SHP77 (cell line): ENCODE measurements around the gene MED23.
"Not testable (repeated sequence)": the region's sequence is repeated elsewhere in the genome, so short reads cannot be mapped to it uniquely, and the experiment has no call there.

Experiments used
- DNase-seq, 2 experiments: peaks; one replicate each; lab custom pipeline; 2025; lab: John Stamatoyannopoulos, UW

Gene MED23

DNA sequence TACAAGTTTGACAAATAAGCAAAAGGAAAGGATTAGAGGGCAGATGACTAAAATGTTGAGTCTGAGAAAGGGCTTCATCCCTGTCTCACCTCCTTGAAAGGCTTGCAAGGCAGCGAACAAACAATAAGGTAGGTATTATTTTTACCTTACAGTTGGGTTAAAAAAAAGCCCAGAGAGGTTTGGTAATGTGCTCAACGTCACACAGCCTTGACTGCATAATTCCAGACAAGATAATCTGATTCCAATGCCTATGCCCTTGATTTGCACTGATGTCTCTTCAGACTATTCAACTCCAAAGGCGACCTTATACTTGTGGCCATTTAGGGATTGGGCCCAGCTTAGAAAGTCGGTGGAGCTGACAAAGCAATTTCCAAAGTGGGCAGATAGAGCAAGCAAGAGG, 53.4 kb downstream of the MED23 start:
- no peak for DNase-seq

- no peak for DNase-seq
These were observed 53.9 kb downstream of the MED23 start for GRCh38 chr6:131574133-131574532.

DNA sequence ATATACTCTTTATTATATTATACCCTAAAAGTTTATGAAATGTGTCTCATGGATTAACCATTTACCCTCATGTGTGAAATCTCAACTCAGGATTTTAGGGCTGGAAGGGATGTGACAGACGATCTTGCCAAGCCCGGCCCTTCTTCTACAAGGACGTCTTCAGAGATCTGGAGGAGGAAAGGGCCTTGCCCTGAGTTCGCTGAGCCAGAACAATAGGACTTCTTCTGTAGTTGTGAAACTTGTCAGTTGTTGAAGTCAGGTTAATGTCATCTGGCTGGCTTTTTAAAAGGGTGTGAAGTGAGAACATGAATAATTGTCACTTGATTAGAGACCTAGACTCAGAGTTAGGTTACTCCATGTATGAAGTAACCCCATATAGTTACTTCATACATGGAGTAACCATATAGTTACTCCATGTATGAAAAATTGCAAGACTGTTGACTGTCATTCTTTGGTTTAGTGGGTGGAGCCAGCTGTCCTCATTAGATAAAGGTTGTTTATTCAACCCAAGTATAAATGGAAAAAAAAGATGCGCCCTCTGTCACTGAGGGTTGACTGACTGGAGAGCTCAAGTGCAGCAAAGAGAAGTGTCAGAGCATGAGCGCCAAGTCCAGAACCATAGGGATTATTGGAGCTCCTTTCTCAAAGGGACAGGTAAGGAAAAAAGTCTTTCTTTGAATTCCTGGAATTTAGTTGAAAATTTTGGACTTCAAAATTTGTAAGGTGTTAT, 55.2 kb downstream of the MED23 start, which contains the start of gene ARG1:
TSS of gene ARG1 (plus strand) at position 541 of the 730 bp plus-strand sequence. CDS start at position 598, 57 bp downstream.
- no peak for DNase-seq

- DNase-seq = no peak
These were observed 59.3 kb downstream of the MED23 start for GRCh38 chr6:131568726-131569125.

- DNase-seq = no peak
These were observed 63.0 kb downstream of the MED23 start for GRCh38 chr6:131565056-131565455.

DNA sequence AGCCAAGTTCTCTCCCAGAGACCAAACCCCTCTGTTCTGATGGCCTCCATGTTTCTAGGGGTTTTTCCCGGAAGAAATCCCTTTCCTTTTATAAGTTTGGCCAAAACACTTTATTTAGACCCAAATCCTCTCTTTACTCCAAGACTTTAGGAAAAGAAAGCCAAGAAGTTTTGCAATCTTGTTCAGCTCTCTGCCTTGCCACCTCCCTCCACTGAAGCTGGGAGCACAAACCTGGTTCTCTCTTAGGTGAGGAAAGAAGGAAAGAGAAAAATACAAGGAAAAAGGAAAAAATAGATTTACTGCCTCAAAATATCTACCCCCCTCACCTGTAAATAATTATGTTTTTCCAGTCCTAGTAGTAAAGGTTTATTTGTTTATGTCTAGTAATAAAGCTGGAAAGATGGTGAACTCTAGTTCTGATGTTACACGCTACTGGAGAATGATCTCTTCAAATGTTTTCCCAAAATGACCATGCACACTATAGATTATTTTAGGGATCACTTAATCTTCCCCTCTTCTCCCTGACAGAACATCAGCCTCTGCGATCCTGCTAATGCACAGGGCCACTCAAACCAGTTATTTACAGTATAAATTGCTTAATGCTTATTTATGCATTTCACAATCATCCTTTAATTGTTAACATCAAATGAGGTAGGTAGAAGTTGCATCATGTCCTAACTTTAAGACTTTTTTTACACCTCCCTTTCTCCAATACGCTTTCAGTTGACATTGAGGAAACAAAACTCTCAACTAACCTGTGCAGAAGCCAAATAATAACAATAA, 65.9 kb downstream of the MED23 start:
- DNase-seq = no peak

DNA sequence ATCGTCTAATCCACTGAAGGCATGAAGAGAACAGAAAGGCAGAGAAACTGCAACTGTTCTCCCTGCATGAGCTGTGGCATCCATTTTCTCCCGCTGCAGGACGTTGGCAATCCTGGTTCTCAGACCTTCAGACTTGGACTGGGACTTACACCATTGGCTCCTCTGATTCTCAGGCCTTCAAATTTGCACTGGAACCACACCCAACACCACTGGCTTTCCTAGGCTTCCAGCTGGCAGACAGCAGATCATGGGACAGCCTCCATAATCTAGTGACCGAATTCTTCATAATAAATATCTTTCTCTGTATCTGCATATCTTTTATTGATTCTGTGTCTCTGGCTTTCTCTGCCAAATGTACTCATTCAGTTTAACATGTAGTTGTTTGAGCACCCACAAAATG, 69.1 kb downstream of the MED23 start:
- DNase-seq = no peak

GRCh38 chr6:131555992-131556391, 72.0 kb downstream of the MED23 start:
- DNase-seq = no peak

GRCh38 chr6:131552572-131552971, 75.5 kb downstream of the MED23 start:
- no peak for DNase-seq

DNA sequence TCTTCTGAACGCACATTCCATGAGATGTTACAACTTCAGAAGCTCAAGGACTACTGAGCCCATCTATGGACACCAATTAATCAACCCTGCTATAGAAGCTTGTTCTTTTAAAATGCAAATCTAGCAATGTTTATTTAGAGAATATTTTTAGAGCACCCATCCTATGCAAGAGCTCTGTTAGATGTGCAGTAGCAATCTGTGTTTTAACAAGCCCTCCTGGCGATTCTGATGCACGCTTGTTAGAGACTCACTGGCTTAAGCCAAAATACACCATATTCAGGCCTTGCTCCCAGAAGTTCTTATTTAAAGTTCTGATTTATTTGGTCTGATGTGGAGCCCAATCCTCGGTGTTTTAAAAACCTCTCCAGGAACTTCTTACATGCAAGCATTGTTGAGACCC, 76.1 kb downstream of the MED23 start:
- DNase-seq = no peak

DNA sequence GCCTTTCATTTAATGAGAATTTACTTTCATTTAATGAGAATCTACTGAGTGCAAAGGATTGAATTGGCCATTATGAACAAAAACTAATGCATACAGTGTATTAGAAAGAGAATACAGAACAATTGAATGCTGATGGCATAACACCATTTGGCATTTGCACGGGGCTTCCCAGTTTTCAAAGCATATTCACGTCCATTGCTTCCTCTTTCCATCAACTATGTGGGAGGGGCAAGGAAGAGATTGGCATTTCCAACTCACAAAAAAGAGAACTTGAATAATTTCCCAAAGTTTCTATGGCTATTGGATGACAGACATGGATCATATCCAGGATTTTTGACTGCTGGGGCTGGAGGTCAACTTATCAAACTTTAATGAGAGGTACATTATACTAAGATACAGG, 78.2 kb downstream of the MED23 start:
- DNase-seq = no peak

- DNase-seq = no peak
These were observed 79.6 kb downstream of the MED23 start for GRCh38 chr6:131548441-131548840.

DNA sequence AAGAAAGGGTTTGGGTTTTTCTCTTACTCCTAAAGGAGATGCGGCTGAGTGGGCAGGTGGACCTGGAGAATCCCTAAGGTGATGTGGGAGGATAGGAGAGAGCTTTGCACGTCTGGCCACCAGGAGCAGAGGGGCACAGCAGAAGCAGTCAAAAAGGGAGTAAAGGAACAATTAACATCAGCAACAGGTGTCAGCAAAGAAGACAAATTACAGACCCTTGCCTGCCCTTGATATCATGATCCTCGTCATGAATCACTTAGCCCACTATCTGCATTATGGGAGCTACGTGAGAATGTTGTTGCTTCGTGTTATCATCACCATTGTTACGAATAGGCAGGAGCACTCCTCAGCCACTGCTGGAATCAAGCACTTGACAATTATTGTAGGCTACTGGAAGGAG, 80.6 kb downstream of the MED23 start:
- no peak for DNase-seq

DNA sequence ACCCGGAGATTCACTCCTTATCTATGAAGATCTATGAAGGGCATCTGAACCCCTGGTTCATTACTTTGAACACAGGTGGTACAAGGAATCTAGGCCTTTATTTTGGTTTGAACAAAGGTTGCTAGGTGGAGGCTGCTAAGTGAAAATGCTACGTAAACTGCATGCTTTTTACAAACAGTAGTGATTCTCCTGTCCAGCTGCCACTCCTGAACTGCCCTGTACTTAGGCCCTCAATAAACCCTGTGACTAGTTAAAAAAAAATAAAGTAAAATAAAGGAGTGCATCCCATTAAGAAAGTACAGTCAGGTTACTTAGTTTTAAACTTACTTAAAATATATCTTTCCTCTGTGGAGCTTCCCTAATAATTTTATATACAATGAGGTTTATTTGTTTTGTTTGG, 82.7 kb downstream of the MED23 start:
- DNase-seq = no peak

DNA sequence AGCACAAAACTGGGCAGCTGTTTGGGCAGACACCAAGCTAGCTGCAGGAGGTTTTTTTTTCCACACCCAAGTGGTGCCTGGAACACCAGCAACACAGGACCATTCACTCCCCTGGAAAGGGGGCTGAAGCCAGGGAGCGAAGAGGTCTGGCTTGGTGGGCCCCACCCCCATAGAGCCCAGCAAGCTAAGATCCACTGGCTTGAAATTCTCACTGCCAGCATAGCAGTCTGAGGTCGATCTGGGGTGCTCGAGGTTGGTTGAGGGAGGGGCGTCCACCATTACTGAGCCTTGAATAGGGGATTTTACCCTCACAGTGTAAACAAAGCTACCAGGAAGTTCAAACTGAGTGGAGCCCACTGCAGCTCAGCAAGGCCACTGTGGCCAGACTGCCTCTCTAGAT, 89.4 kb downstream of the MED23 start:
- not testable (repeated sequence) for DNase-seq

DNA sequence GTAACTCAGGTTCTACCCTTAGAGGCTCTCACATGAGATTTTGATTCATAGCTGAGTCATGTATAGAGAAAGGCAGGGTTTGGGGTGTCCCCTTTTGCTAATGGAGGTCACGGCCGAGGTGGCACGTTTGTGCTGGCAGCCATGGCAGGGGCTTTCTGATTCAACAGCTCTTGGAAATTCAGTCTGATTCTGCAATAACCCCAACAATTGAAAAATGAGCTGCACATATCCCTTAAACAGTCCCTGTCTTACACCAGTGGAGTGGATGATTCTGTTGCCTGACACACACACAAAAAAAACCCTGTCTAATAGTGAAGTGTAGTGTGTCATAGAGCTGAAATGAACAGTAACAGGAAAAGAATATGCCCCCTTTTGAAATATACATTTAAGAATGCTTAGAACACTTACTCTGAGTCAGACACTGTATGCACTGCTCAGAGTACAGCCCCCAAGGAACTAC, 95.4 kb downstream of the MED23 start:
- DNase-seq = no peak

- not testable (repeated sequence) for DNase-seq
These were observed 96.4 kb downstream of the MED23 start for GRCh38 chr6:131531681-131532080.

GRCh38 chr6:131530936-131531335, 97.1 kb downstream of the MED23 start:
- DNase-seq = not testable (repeated sequence)

DNA sequence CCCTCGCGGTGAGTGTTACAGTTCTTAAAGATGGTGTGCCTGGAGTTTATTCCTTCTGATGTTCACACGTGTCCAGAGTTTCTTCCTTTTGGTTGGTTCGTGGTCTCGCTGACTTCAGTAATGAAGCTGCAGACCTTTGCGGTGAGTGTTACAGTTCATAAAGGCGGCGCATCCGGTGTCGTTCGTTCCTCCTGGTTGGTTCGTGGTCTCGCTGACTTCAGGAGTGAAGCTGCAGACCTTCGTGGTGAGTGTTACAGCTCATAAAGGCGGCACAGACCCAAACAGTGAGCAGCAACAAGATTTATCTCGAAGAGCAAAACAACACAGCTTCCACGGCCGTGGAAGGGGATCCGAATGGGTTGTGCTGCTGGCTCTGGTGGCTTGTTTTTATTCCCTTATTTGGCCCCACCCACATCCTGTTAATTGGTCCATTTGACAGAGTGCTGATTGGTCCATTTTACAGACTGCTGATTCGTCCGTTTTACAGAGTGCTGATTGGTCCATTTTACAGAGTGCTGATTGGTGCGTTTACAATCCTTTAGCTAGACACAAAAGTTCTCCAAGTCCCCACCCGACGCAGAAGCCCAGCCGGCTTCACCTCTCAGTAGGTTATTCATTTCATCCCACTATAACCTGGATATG, 103.2 kb downstream of the MED23 start:
- DNase-seq = no peak

DNA sequence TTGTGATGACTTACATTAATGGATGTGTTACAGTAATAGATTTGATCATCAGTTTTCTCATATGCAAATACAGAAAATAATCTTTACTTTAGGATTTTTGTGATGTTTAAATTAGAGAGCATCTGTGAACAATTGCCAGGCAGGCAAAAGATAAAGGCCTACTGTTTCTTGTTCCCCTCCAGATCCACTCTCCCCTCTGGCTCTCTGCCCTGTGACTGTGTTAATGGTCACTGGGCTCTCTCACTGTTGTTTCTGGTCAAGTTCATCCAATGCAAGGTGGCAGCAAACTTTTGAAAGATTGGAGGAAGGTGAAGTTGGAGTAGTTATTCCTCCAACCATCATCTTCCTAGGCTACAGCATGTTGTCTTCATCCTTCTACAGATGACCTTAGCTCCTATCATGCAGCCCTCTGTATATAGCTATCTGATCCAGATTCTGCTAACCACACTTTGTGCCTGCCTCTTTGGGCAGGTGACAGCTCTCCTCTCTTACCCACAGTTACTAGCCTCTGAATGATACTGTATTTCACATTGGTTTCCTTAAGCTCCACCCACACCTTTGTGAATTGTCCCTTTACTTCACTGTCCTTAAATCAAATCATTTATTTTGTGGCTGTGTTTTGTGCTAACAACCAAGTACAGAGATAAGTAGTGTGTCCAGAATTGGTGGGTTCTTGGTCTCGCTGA, 103.9 kb downstream of the MED23 start:
- DNase-seq = no peak
